Endodermal cell (in vitro differentiated cells): ENCODE measurements around the gene SRRD. TPM values are rescaled to one million over a fixed set of nuclear protein-coding genes. Genes with fewer than 3 reads are reported as not detected.

ENCODE experiments used
- DNase-seq: peaks from one replicate; pipeline ENCODE4 v3.0.0-alpha.2; 2017
- H3K27ac ChIP-seq: 2 replicates; pipeline ENCODE4 v1.5.1; 2013; ENCODE audit warnings: mild to moderate bottlenecking, low read depth, low read length, moderate library complexity
- H3K27me3 ChIP-seq: 2 replicates; pipeline ENCODE4 v1.6.1; 2013; ENCODE audit warnings: mild to moderate bottlenecking, low read length, moderate library complexity; ENCODE audit not compliant: insufficient read depth, control insufficient read depth, poor library complexity, severe bottlenecking
- H3K36me3 ChIP-seq: 2 replicates; pipeline ENCODE4 v1.7.0; 2013; ENCODE audit warnings: mild to moderate bottlenecking, low read length, moderate library complexity; ENCODE audit not compliant: control insufficient read depth, insufficient read depth
- H3K4me1 ChIP-seq: one replicate; pipeline ENCODE4 v1.7.0; 2013; ENCODE audit warnings: low read length; ENCODE audit not compliant: control insufficient read depth, insufficient read depth
- H3K4me3 ChIP-seq: 2 replicates; pipeline ENCODE4 v1.5.1; 2013; ENCODE audit warnings: mild to moderate bottlenecking, low read length, moderate library complexity
- H3K9ac ChIP-seq: 2 replicates; pipeline ENCODE4 v1.6.1; 2013; ENCODE audit warnings: mild to moderate bottlenecking, low read length, moderate library complexity; ENCODE audit not compliant: poor library complexity, severe bottlenecking; ENCODE audit errors: extremely low read depth
- H3K9me3 ChIP-seq: 2 replicates; pipeline ENCODE4 v1.6.1; 2013; ENCODE audit warnings: mild to moderate bottlenecking, low read length, moderate library complexity; ENCODE audit not compliant: control insufficient read depth
- H3K27ac Mint-ChIP-seq: 2 replicates; pipeline ENCODE4 v1.8.0; 2020; ENCODE audit warnings: mixed read lengths
- H3K27me3 Mint-ChIP-seq: 2 replicates; pipeline ENCODE4 v1.8.0; 2021; ENCODE audit warnings: mild to moderate bottlenecking, mixed read lengths; ENCODE audit not compliant: insufficient read depth
- H3K36me3 Mint-ChIP-seq: 2 replicates; pipeline ENCODE4 v1.8.0; 2020; ENCODE audit warnings: low read depth, mixed read lengths
- H3K4me1 Mint-ChIP-seq: 2 replicates; pipeline ENCODE4 v1.8.0; 2020; ENCODE audit warnings: mixed read lengths
- H3K4me3 Mint-ChIP-seq: 2 replicates; pipeline ENCODE4 v1.8.0; 2020; ENCODE audit warnings: mild to moderate bottlenecking, moderate library complexity, mixed read lengths
- H3K9me3 Mint-ChIP-seq: 2 replicates; pipeline ENCODE4 v1.8.0; 2020; ENCODE audit warnings: mild to moderate bottlenecking, mixed read lengths
- WGBS, 2 experiments: methylation state at CpG; one replicate each; pipeline versions ENCODE4 v1.1.5 to v1.1.7; 2013; ENCODE audit warnings: missing lambda C conversion rate in 2 of 2, mixed read lengths in 1 of 2; ENCODE audit not compliant: insufficient coverage in 1 of 2, insufficient read length in 1 of 2; 5-methylcytosine and 5-hydroxymethylcytosine counted together
- total RNA-seq, 2 donors: library from RNA; stranded (reverse); fragmentation: NEBNext Ultra II Directional in 1 of 2; extraction: Animal tissue kit (Norgen Biotek cat#: 25700) in 1 of 2; gene quantifications; 2 replicates in 1 of 2; 3 replicates in 1 of 2; pipeline ENCODE4 v1.2.1, GENCODE V29; 2021
- TF ChIP-seq, protein P1 (sequence below): fragments of 200-600 bp; sonication (generic); conservative IDR thresholded peaks from 2 replicates; pipeline ENCODE4 v1.5.0; 2021; ENCODE audit warnings: antibody characterized with exemption, mild to moderate bottlenecking

The SRRD gene
- total RNA-seq, 2 donors from 2014 or later = 27.4 to 30.0 TPM

DNA sequence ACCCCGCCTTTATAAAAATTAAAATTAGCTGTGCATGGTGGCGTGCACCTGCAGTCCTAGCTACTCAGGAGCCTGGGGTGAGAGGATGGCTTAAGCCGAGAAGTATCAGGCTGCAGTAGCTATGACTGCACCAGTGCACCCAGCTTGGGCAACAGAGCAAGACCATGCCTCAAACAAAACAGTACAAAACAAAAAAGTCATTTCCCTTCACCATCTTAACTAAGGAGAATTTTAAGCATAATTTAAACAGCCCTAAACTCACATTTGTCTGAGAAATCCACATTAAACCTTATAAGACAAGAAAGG, 51.9 kb downstream of the SRRD start:
- DNase-seq = no peak
- Histone ChIP-seq H3K9me3 (no peaks in the 10 kb centered on the region), H3K9ac (no peak overlapping the region), H3K27me3 (no peaks in the 10 kb centered on the region), H3K4me3 (no peak overlapping the region), H3K36me3 (peaks cover 38% of the 10 kb centered on the region), H3K4me1 (peaks cover 9% of the 10 kb centered on the region), H3K27ac (no peak overlapping the region)
- Mint-ChIP-seq H3K9me3 (no peaks in the 10 kb centered on the region), H3K4me1 (peaks cover 22% of the 10 kb centered on the region), H3K27ac (peak overlapping the region; percentile 79), H3K36me3 (peaks cover 61% of the 10 kb centered on the region), H3K27me3 (no peaks in the 10 kb centered on the region), H3K4me3 (no peak overlapping the region)
- TF ChIP-seq, protein P1, sequence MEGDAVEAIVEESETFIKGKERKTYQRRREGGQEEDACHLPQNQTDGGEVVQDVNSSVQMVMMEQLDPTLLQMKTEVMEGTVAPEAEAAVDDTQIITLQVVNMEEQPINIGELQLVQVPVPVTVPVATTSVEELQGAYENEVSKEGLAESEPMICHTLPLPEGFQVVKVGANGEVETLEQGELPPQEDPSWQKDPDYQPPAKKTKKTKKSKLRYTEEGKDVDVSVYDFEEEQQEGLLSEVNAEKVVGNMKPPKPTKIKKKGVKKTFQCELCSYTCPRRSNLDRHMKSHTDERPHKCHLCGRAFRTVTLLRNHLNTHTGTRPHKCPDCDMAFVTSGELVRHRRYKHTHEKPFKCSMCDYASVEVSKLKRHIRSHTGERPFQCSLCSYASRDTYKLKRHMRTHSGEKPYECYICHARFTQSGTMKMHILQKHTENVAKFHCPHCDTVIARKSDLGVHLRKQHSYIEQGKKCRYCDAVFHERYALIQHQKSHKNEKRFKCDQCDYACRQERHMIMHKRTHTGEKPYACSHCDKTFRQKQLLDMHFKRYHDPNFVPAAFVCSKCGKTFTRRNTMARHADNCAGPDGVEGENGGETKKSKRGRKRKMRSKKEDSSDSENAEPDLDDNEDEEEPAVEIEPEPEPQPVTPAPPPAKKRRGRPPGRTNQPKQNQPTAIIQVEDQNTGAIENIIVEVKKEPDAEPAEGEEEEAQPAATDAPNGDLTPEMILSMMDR = no peak
- 92 to 93% methylated on average over 2 to 3 of the region's 3 CpGs for WGBS, 2 experiments

DNA sequence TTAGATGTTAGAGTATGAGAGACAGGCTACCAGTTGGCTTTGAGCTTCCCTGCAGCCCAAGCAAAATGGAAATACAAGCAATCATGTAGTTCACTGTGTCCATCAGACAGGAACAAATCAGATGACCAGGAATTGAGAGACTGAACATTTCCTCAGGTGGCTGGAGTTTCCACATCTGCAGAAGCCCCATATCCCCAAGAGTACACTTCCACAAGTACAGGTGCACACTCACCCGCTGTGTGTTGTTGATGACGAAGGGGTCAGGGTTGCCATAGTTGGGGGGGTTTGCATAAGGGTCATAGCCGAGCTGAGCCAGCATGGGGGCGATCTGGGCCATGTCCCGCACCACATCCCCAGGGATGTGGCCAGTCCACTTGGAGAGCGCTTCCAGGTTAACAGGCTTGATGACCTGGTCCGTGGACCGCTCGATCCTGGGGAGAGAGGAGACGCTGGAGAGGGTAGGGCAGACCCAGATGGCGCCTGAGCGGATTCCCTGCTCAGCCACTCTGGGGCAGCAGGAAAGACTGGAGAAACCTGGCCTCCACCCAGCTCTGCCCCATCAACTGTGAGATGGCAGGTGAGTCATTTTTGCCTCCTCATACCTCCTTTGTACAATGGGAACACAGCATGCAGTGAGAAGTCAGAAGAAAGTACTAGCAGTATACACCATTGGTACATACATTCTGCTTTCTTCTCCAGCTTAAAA, 52.5 kb downstream of the SRRD start:
- H3K27me3 Mint-ChIP-seq = no peaks in the 10 kb centered on the region
- H3K36me3 Mint-ChIP-seq = peaks cover 60% of the 10 kb centered on the region
- WGBS, 2 experiments = 96 to 100% methylated on average over 6 to 12 of the region's 12 CpGs
- TF ChIP-seq, protein P1 = no peak
- Histone ChIP-seq H3K27me3 (no peaks in the 10 kb centered on the region), H3K9me3 (no peaks in the 10 kb centered on the region), H3K9ac (no peak overlapping the region), H3K36me3 (peaks cover 38% of the 10 kb centered on the region), H3K4me3 (no peak overlapping the region), H3K4me1 (peaks cover 9% of the 10 kb centered on the region), H3K27ac (no peak overlapping the region)
- DNase-seq = no peak
- H3K9me3 Mint-ChIP-seq = no peaks in the 10 kb centered on the region
- H3K4me3 Mint-ChIP-seq = no peak overlapping the region
- peaks cover 22% of the 10 kb centered on the region for H3K4me1 Mint-ChIP-seq
- H3K27ac Mint-ChIP-seq = peak overlapping the region; percentile 61

DNA sequence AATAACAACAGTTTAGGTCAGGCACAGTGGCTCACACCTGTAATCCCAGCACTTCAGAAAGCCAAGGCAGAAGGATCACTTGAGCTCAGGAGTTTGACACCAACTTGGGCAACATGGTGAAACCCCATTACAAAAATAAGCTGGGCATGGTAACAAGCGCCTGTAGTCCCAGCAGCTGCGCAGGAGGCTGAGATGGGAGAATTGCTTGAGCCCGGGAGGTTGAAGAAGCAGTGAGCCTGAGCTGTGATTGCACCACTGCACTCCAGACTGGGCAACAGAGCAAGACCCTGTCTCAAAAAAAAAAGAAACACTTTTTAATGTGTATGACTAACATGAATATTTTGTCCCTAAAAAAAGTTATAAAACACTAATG, 53.1 kb downstream of the SRRD start:
- Mint-ChIP-seq H3K4me3 (no peak overlapping the region), H3K36me3 (peaks cover 55% of the 10 kb centered on the region), H3K27ac (peak overlapping the region; percentile 61), H3K4me1 (peaks cover 22% of the 10 kb centered on the region), H3K9me3 (no peaks in the 10 kb centered on the region), H3K27me3 (no peaks in the 10 kb centered on the region)
- no peak for DNase-seq
- WGBS, 2 experiments = 95% methylated on average over 3 of the region's 3 CpGs
- no peak overlapping the region for H3K4me3 ChIP-seq
- TF ChIP-seq, protein P1 = no peak
- H3K36me3 ChIP-seq = peaks cover 33% of the 10 kb centered on the region
- H3K27ac ChIP-seq = no peak overlapping the region
- no peaks in the 10 kb centered on the region for H3K27me3 ChIP-seq
- peaks cover 9% of the 10 kb centered on the region for H3K4me1 ChIP-seq
- no peaks in the 10 kb centered on the region for H3K9me3 ChIP-seq
- no peak overlapping the region for H3K9ac ChIP-seq
